Measurements from ENCODE around the gene FRRS1.

DNA sequence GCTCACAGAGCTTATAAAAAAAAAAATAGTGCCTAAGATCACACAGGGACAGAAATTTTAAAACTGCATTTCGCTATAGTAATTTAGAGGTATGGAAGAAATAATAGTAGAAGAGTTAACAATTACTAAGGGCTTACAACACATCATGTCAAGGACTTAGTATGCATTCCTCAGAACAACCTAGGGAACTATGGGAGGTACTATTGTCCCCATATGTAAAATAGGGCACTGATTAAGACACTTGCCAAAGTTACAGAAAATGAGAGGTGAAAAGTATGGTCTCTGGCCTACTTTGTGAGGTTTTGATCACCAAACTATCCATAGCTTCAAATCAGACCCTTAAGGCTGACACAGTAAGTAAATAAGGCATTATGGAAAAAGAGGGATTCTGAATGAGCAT is 4.7 kb downstream of the FRRS1 start:
- TF ChIP-seq POLR2A (IDR thresholded peaks at IDR 0.05; ENCODE audit: low read depth, low read length) (no peak), POLR2AphosphoS5 (IDR thresholded peaks at IDR 0.05; ENCODE audit: low read depth, low read length) (no peak), TAF1 (IDR thresholded peaks at IDR 0.05; ENCODE audit: borderline replicate concordance, low read depth, low read length) (no peak)
